Measurements from ENCODE around the gene ATG9A. TPM values are rescaled to one million over a fixed set of nuclear protein-coding genes. Genes with fewer than 3 reads are reported as not detected.
A peak's percentile ranks its signal among the peaks of the same experiment; 100 is the strongest.

ATG9A gene
- total and polyA plus RNA-seq, 9 of the 15 experiments (the other 6 are each of a cell fraction or from before 2014, with no cell fraction given), result 0.25 to 65.6 (median 23.4) TPM

DNA sequence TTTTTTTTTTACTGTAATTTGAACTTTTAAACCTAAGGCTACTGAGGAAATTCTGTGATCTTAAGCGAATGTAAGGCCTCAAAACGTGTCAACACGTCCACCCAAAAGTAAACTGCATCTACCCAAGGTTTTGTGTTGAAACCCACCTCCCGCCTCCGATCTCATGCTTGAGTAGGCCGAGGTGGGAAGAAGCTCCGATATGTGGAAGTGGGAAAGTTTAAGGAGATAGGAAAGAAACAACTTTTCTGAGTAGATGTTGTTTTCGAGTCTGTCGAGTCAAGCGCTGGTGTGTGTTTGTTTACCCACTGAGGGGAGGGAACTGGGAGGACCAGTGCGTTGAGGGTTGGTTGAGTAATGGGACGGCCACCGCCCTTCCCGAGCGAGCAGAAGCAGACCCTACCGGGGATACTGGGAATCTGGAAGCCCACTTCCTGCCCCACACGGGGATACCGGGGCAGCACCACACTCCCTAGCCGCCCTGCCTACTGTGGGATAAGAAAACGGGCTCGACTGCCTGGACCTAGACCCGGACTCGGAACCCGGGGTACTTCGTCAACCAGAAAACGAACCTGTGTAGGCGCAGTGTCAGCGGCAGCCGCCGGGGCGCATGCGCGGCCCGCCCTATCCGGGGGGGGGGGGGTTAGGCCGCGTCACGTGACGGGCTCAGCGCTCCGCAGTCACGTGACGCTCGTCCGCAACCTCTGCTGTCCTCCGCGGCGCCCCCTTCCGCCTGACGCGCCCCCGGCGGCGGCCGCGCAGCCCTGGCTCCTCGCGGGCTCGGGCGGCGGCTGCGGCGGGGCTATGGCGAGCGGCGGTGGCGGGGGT lies 51.7 kb downstream of the ATG9A start, which contains the start of gene RETREG2 (continued):
- TF ChIP-seq LEF1 (IDR thresholded peaks at IDR 0.05) (0 out of 2 replicates have a peak, but pooled peaks have one; percentile 37), ESRRB (CRISPR knock-in tag; IDR thresholded peaks at IDR 0.05; ENCODE audit: borderline replicate concordance) (no peak), KLF6 (CRISPR knock-in tag; IDR thresholded peaks at IDR 0.05; ENCODE audit: borderline replicate concordance) (peak; percentile 97), RFX5 (IDR thresholded peaks at IDR 0.05; ENCODE audit: low read depth, low read length) (no peak), MCM7 (IDR thresholded peaks at IDR 0.05) (no peak), LCOR (CRISPR knock-in tag; IDR thresholded peaks at IDR 0.05) (no peak), FOXP1 (CRISPR knock-in tag; IDR thresholded peaks at IDR 0.05) (0 out of 2 replicates have a peak, but pooled peaks have one; percentile 39), ZNF764 (CRISPR knock-in tag; IDR thresholded peaks at IDR 0.05; ENCODE audit: low read depth) (no peak), HDAC2 (IDR thresholded peaks at IDR 0.05) (peak; percentile 63), CEBPG (CRISPR knock-in tag; IDR thresholded peaks at IDR 0.05) (no peak), CEBPG (tag; conservative IDR thresholded peaks at IDR 0.05 in 1 of 2, IDR thresholded peaks at IDR 0.05 in 1 of 2) (no peak), ZNF445 (CRISPR knock-in tag; IDR thresholded peaks at IDR 0.05; ENCODE audit: low read depth) (no peak), ZNF79 (CRISPR knock-in tag; IDR thresholded peaks at IDR 0.05; ENCODE audit: low read depth) (no peak), SRSF9 (IDR thresholded peaks at IDR 0.05; ENCODE audit: borderline replicate concordance, low read depth, low read length) (no peak), RAD21 (CRISPR knock-in tag; conservative IDR thresholded peaks at IDR 0.05 in 1 of 2, IDR thresholded peaks at IDR 0.05 in 1 of 2) (no peak), KDM2B (CRISPR knock-in tag; IDR thresholded peaks at IDR 0.05) (no peak), ZC3H8 (IDR thresholded peaks at IDR 0.05) (no peak), TARDBP (IDR thresholded peaks at IDR 0.05) (no peak), HOXB6 (CRISPR knock-in tag; IDR thresholded peaks at IDR 0.05; ENCODE audit: borderline replicate concordance) (no peak), ZC3H4 (CRISPR knock-in tag; IDR thresholded peaks at IDR 0.05; ENCODE audit: borderline replicate concordance) (0 out of 2 replicates have a peak, but pooled peaks have one; percentile 48), ZNF699 (CRISPR knock-in tag; IDR thresholded peaks at IDR 0.05; ENCODE audit: insufficient replicate concordance) (no peak), HNRNPUL1 (IDR thresholded peaks at IDR 0.05; ENCODE audit: low read length) (no peak), ARID2 (IDR thresholded peaks at IDR 0.05) (no peak)
- TF ChIP-seq, protein P1, sequence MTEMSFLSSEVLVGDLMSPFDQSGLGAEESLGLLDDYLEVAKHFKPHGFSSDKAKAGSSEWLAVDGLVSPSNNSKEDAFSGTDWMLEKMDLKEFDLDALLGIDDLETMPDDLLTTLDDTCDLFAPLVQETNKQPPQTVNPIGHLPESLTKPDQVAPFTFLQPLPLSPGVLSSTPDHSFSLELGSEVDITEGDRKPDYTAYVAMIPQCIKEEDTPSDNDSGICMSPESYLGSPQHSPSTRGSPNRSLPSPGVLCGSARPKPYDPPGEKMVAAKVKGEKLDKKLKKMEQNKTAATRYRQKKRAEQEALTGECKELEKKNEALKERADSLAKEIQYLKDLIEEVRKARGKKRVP (CRISPR knock-in tag; IDR thresholded peaks at IDR 0.05), result peak; percentile 61
- TF ChIP-seq, protein P2, sequence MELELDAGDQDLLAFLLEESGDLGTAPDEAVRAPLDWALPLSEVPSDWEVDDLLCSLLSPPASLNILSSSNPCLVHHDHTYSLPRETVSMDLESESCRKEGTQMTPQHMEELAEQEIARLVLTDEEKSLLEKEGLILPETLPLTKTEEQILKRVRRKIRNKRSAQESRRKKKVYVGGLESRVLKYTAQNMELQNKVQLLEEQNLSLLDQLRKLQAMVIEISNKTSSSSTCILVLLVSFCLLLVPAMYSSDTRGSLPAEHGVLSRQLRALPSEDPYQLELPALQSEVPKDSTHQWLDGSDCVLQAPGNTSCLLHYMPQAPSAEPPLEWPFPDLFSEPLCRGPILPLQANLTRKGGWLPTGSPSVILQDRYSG (tag; conservative IDR thresholded peaks at IDR 0.05; ENCODE audit: low read depth), result no peak
- TF ChIP-seq, protein P3, sequence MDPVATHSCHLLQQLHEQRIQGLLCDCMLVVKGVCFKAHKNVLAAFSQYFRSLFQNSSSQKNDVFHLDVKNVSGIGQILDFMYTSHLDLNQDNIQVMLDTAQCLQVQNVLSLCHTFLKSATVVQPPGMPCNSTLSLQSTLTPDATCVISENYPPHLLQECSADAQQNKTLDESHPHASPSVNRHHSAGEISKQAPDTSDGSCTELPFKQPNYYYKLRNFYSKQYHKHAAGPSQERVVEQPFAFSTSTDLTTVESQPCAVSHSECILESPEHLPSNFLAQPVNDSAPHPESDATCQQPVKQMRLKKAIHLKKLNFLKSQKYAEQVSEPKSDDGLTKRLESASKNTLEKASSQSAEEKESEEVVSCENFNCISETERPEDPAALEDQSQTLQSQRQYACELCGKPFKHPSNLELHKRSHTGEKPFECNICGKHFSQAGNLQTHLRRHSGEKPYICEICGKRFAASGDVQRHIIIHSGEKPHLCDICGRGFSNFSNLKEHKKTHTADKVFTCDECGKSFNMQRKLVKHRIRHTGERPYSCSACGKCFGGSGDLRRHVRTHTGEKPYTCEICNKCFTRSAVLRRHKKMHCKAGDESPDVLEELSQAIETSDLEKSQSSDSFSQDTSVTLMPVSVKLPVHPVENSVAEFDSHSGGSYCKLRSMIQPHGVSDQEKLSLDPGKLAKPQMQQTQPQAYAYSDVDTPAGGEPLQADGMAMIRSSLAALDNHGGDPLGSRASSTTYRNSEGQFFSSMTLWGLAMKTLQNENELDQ (CRISPR knock-in tag; IDR thresholded peaks at IDR 0.05; ENCODE audit: borderline replicate concordance), result no peak
